PC-3 (cell line): ENCODE measurements around the gene RBM47. TPM values are rescaled to one million over a fixed set of nuclear protein-coding genes. Genes with fewer than 3 reads are reported as not detected.

ENCODE experiments used
- ATAC-seq: fragments of 200-7000 bp; cut with Tn5 transposase; 2 replicates; pipeline ENCODE4 v1.9.1; 2020; ENCODE audit warnings: mild to moderate bottlenecking, moderate library complexity
- BruUV-seq: library from RNA; stranded (reverse); fragments of 400-500 nt; replicated peaks from 2 replicates; lab custom pipeline; 2021; lab: Mats Ljungman, UMichigan
- CTCF ChIA-PET: fragments of 300-600 bp; sonication (Branson Sonifier 250); formaldehyde crosslinking; loops from one replicate; lab custom pipeline; 2022; ENCODE audit warnings: antibody characterized with exemption; lab: Charles Lee
- POLR2A ChIA-PET: fragments of 300-600 bp; sonication (Branson Sonifier 250); formaldehyde crosslinking; loops from one replicate; lab custom pipeline; 2022; ENCODE audit warnings: antibody characterized with exemption; ENCODE audit not compliant: unreplicated experiment; lab: Charles Lee
- DNase-seq: peaks from one replicate; pipeline ENCODE4 v3.0.0-alpha.2; 2015
- H2AFZ ChIP-seq: fragments of 300-600 bp; sonication (generic); 2 replicates; pipeline ENCODE4 v1.6.0; 2016; ENCODE audit warnings: antibody characterized with exemption, low read length
- H3F3A ChIP-seq: fragments of 300-600 bp; sonication (generic); one replicate; pipeline ENCODE4 v1.6.0; 2017; ENCODE audit warnings: antibody characterized with exemption, low read length, control low read depth, mild to moderate bottlenecking; ENCODE audit not compliant: unreplicated experiment
- H3K27ac ChIP-seq: fragments of 300-600 bp; sonication (generic); 2 replicates; pipeline ENCODE4 v1.5.1; 2016; ENCODE audit warnings: mild to moderate bottlenecking, low read length
- H3K27me3 ChIP-seq: fragments of 300-600 bp; sonication (generic); 2 replicates; pipeline ENCODE4 v1.6.1; 2016; ENCODE audit warnings: low read length, mixed read lengths
- H3K36me3 ChIP-seq: fragments of 300-600 bp; sonication (generic); 2 replicates; pipeline ENCODE4 v1.6.1; 2016; ENCODE audit warnings: low read depth, mixed run types, low read length, mixed read lengths
- H3K4me1 ChIP-seq: fragments of 300-600 bp; sonication (generic); 2 replicates; pipeline ENCODE4 v1.5.1; 2016; ENCODE audit warnings: low read length; ENCODE audit not compliant: insufficient read depth
- H3K4me2 ChIP-seq: fragments of 300-600 bp; sonication (generic); 2 replicates; pipeline ENCODE4 v1.6.0; 2016; ENCODE audit warnings: low read length
- H3K4me3 ChIP-seq: fragments of 300-600 bp; sonication (generic); 2 replicates; pipeline ENCODE4 v1.5.1; 2016; ENCODE audit warnings: mild to moderate bottlenecking, low read length, mixed read lengths
- H3K79me2 ChIP-seq: fragments of 300-600 bp; sonication (generic); 2 replicates; pipeline ENCODE4 v1.6.1; 2017; ENCODE audit warnings: low read length, mixed read lengths
- H3K9ac ChIP-seq: fragments of 300-600 bp; sonication (generic); 2 replicates; pipeline ENCODE4 v1.6.0; 2016; ENCODE audit warnings: mild to moderate bottlenecking, low read length
- H3K9me2 ChIP-seq: fragments of 300-600 bp; sonication (generic); replicated peaks from 2 replicates; pipeline ENCODE4 v1.6.1; 2016; ENCODE audit warnings: mixed run types, low read length, mixed read lengths
- H3K9me3 ChIP-seq: fragments of 300-600 bp; sonication (generic); 2 replicates; pipeline ENCODE4 v1.6.1; 2016; ENCODE audit warnings: low read length, mixed read lengths
- H4K20me1 ChIP-seq: fragments of 300-600 bp; sonication (generic); 2 replicates; pipeline ENCODE4 v1.6.1; 2016; ENCODE audit warnings: low read length, mixed read lengths
- CTCF ChIP-seq: fragments of 300-600 bp; sonication (generic); conservative IDR thresholded peaks from 2 replicates; pipeline ENCODE4 v1.5.1; 2017; ENCODE audit warnings: antibody characterized with exemption, low read depth, mild to moderate bottlenecking, low read length
- EZH2 ChIP-seq: fragments of 300-600 bp; sonication (generic); IDR thresholded peaks from one replicate; pipeline ENCODE4 v1.6.1; 2017; ENCODE audit warnings: antibody characterized with exemption, mild to moderate bottlenecking, low read length; ENCODE audit not compliant: unreplicated experiment
- EZH2phosphoT487 ChIP-seq: fragments of 300-600 bp; sonication (generic); IDR thresholded peaks from 2 replicates; pipeline ENCODE4 v1.6.1; 2018; ENCODE audit warnings: mild to moderate bottlenecking, antibody characterized with exemption, low read length, borderline replicate concordance
- intact Hi-C: fragments of 100-400 bp; cut with micrococcal nuclease; formaldehyde crosslinking; loops from 2 replicates; pipeline ENCODE4 v1.9.0; 2023
- total RNA-seq: library from RNA; depleted of rRNA; stranded (reverse); fragments of >200 nt; gene quantifications from 2 replicates; pipeline ENCODE4 v1.2.3, GENCODE V29; 2014

The RBM47 gene
- total RNA-seq, 1 experiment from 2014 or later: 34.7 TPM

DNA sequence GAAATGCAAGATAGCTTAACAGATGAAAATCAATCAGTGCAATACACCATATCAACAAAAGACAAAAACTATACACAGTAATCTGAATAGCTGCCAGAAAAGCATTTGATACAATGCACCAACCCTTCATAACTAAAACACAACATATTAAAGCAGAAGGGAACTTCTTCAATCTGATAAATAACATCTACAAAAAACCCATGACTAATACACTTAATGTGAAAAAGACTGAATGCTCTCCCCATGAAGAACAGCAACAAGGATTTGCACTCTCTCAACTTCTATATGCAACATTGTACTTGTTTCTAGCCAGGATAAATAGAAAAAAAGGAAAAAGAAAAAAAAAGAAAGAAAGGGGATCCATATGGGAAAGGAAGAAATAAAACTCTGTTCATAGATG lies 139.7 kb downstream of the RBM47 start:
- Histone ChIP-seq H3K9me2 (no peaks in the 10 kb centered on the region), H2AFZ (no peak overlapping the region), H3K4me2 (no peak overlapping the region), H3K9ac (no peak overlapping the region), H3K9me3 (no peaks in the 10 kb centered on the region), H3K36me3 (no peaks in the 10 kb centered on the region), H3F3A (no peaks in the 10 kb centered on the region), H3K27ac (no peak overlapping the region), H4K20me1 (no peaks in the 10 kb centered on the region), H3K27me3 (no peaks in the 10 kb centered on the region), H3K79me2 (peaks cover 25% of the 10 kb centered on the region), H3K4me1 (peaks cover 21% of the 10 kb centered on the region), H3K4me3 (no peak overlapping the region)
- DNase-seq (no peak), ATAC-seq (no peak)
- ChIA-PET CTCF (no interaction called here), POLR2A (no interaction called here)
- no peak for TF ChIP-seq CTCF
- no peak for TF ChIP-seq EZH2
- no peak for TF ChIP-seq EZH2phosphoT487
- intact Hi-C loops: loop anchor here (5.0 kb wide), 1 partner anchor 33 kb away; no protein-coding TSS in a partner anchor
- BruUV-seq: no TSS peak

DNA sequence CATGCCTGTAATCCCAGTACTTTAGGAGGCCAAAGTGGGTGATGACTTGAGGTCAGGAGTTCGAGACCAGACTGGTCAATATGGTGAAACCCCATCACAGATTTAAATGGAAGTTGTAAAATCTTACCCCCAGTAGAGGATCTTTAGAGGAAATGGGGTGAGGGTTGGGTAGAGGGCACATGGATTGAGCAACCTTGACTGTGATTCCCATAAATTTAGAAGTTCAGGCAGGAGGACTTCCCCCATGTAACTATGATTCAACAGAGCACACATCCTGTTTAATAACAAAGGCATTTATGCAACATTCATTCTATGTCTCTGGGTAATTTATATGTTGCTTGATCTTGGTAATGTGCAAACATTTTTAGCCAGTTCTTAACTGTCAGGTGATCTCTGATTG lies 143.1 kb downstream of the RBM47 start:
- H3K36me3 ChIP-seq: no peaks in the 10 kb centered on the region
- H3K4me1 ChIP-seq: peaks cover 28% of the 10 kb centered on the region
- POLR2A ChIA-PET: no interaction called here
- peak overlapping the region; percentile 47 for H3K4me2 ChIP-seq
- no peak overlapping the region for H2AFZ ChIP-seq
- H3K4me3 ChIP-seq: no peak overlapping the region
- no peaks in the 10 kb centered on the region for H4K20me1 ChIP-seq
- H3K9me3 ChIP-seq: no peaks in the 10 kb centered on the region
- H3F3A ChIP-seq: no peaks in the 10 kb centered on the region
- intact Hi-C loops: no loop called here
- no peaks in the 10 kb centered on the region for H3K27me3 ChIP-seq
- DNase-seq (peak; percentile 73), ATAC-seq (peak; percentile 91)
- TF ChIP-seq CTCF (no peak), EZH2phosphoT487 (no peak), EZH2 (no peak)
- H3K27ac ChIP-seq: peak overlapping the region; percentile 82
- no peaks in the 10 kb centered on the region for H3K9me2 ChIP-seq
- H3K9ac ChIP-seq: 0 out of 2 replicates have a peak overlapping the region, but pooled peaks have one; percentile 14
- no TSS peak for BruUV-seq
- CTCF ChIA-PET: no interaction called here
- peaks cover 25% of the 10 kb centered on the region for H3K79me2 ChIP-seq

GRCh38 chr4:40484346-40485090 lies 145.1 kb downstream of the RBM47 start:
- Histone ChIP-seq H3K36me3 (no peaks in the 10 kb centered on the region), H3K79me2 (peaks cover 12% of the 10 kb centered on the region), H3F3A (no peaks in the 10 kb centered on the region), H3K9me3 (no peaks in the 10 kb centered on the region), H3K4me1 (peaks cover 23% of the 10 kb centered on the region), H3K4me2 (no peak overlapping the region), H3K27ac (no peak overlapping the region), H3K9me2 (no peaks in the 10 kb centered on the region), H3K27me3 (no peaks in the 10 kb centered on the region), H4K20me1 (no peaks in the 10 kb centered on the region), H2AFZ (no peak overlapping the region), H3K9ac (no peak overlapping the region), H3K4me3 (no peak overlapping the region)
- BruUV-seq: no TSS peak
- ATAC-seq (no peak), DNase-seq (peak; percentile 30)
- ChIA-PET CTCF (no interaction called here), POLR2A (no interaction called here)
- intact Hi-C loops: no loop called here
- no peak for TF ChIP-seq EZH2phosphoT487
- TF ChIP-seq CTCF: no peak
- no peak for TF ChIP-seq EZH2
